GM21619 (cell line): ENCODE measurements around the gene MACROD2.
"Not testable (repeated sequence)": the region's sequence is repeated elsewhere in the genome, so short reads cannot be mapped to it uniquely, and the experiment has no call there.

Source experiments
- ATAC-seq: cut with Tn5 transposase; IDR thresholded peaks from one replicate; pipeline ENCODE4 v1.9.1; 2021; ENCODE audit not compliant: unreplicated experiment

The MACROD2 gene

GRCh38 chr20:14966203-14966602 is 970.9 kb downstream of the MACROD2 start:
- no peak for ATAC-seq

GRCh38 chr20:14966808-14967207 is 971.5 kb downstream of the MACROD2 start:
- ATAC-seq, result no peak

GRCh38 chr20:14972256-14972655 is 976.9 kb downstream of the MACROD2 start:
- ATAC-seq, result no peak

- no peak for ATAC-seq
Measured at GRCh38 chr20:14972690-14973089, 977.4 kb downstream of the MACROD2 start.

- ATAC-seq, result no peak
Measured at GRCh38 chr20:14979453-14979986, 984.2 kb downstream of the MACROD2 start.

- not testable (repeated sequence) for ATAC-seq
Measured at GRCh38 chr20:14981486-14981885, 986.2 kb downstream of the MACROD2 start.

GRCh38 chr20:14982324-14982723 is 987.0 kb downstream of the MACROD2 start:
- not testable (repeated sequence) for ATAC-seq

- ATAC-seq, result no peak
Measured at GRCh38 chr20:14984305-14984704, 989.0 kb downstream of the MACROD2 start.

GRCh38 chr20:14984768-14985622 is 989.7 kb downstream of the MACROD2 start:
- ATAC-seq, result no peak

GRCh38 chr20:14986026-14986655 is 990.8 kb downstream of the MACROD2 start:
- ATAC-seq, result no peak

GRCh38 chr20:14986656-14987055 is 991.3 kb downstream of the MACROD2 start:
- no peak for ATAC-seq

GRCh38 chr20:14989535-14990290 is 994.4 kb downstream of the MACROD2 start:
- no peak for ATAC-seq

- ATAC-seq, result no peak
Measured at GRCh38 chr20:14991023-14991422, 995.7 kb downstream of the MACROD2 start.

GRCh38 chr20:14992153-14992552 is 996.8 kb downstream of the MACROD2 start:
- ATAC-seq, result no peak

- no peak for ATAC-seq
Measured at GRCh38 chr20:14992961-14993360, 997.6 kb downstream of the MACROD2 start.

GRCh38 chr20:14996883-14997672 is 1001.8 kb downstream of the MACROD2 start:
- ATAC-seq, result no peak

GRCh38 chr20:14997791-14998190 is 1002.5 kb downstream of the MACROD2 start:
- ATAC-seq, result no peak

GRCh38 chr20:15005300-15005986 is 1010.1 kb downstream of the MACROD2 start:
- ATAC-seq, result no peak

GRCh38 chr20:15011631-15012030 is 1016.3 kb downstream of the MACROD2 start:
- no peak for ATAC-seq

- ATAC-seq, result no peak
Measured at GRCh38 chr20:15012566-15012965, 1017.2 kb downstream of the MACROD2 start.
